WI38 (cell line): ENCODE measurements around the gene RGR.

Experiments
- H3K4me3 ChIP-seq: 2 replicates; pipeline ENCODE4 v1.5.1; 2011; ENCODE audit warnings: low read depth, mild to moderate bottlenecking, control low read depth, low read length
- TF ChIP-seq, protein P1 (sequence below): IDR thresholded peaks from 2 replicates; pipeline ENCODE4 v1.5.1; 2012; ENCODE audit warnings: low read depth, mild to moderate bottlenecking, control low read depth, low read length

RGR gene

DNA sequence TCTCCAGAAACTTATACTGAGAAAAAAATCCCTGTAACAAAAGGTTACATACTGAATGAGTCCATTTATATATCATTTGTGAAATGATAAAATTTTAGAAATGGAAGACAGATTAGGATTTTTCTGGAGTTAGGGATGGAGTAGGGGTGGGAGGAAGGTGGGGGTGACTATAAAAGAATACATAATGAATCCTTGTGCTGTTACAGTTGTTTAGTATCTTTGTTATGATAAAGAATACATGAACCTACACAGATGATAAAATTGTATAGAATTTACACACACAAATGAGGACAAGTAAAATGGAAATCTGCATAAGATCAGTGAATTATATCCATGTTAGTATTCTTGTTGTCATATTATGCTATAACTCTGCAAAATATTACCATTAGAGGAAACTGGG is 41.8 kb downstream of the RGR start:
- TF ChIP-seq, protein P1, sequence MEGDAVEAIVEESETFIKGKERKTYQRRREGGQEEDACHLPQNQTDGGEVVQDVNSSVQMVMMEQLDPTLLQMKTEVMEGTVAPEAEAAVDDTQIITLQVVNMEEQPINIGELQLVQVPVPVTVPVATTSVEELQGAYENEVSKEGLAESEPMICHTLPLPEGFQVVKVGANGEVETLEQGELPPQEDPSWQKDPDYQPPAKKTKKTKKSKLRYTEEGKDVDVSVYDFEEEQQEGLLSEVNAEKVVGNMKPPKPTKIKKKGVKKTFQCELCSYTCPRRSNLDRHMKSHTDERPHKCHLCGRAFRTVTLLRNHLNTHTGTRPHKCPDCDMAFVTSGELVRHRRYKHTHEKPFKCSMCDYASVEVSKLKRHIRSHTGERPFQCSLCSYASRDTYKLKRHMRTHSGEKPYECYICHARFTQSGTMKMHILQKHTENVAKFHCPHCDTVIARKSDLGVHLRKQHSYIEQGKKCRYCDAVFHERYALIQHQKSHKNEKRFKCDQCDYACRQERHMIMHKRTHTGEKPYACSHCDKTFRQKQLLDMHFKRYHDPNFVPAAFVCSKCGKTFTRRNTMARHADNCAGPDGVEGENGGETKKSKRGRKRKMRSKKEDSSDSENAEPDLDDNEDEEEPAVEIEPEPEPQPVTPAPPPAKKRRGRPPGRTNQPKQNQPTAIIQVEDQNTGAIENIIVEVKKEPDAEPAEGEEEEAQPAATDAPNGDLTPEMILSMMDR = no peak
- no peak overlapping the region for H3K4me3 ChIP-seq

DNA sequence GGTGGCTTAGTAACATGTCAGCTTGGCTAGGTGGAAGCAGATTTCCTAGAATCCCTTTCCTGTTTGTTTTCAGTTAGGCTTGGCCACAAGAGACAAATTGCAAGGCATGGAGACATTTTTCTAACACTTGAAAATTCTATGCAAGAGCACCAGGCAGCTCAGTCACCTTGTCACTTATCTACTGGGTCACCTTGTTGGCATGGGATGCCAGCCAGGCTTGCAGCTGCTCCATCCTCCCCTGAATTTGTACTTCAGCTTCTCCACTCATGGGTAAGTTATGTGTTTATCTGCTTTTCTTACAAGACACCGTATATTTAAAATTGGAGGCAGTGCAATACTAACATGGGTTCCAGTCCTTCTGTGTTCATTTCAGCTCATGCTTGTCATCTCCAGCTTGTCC is 43.3 kb downstream of the RGR start:
- no peak overlapping the region for H3K4me3 ChIP-seq
- TF ChIP-seq, protein P1 = no peak

DNA sequence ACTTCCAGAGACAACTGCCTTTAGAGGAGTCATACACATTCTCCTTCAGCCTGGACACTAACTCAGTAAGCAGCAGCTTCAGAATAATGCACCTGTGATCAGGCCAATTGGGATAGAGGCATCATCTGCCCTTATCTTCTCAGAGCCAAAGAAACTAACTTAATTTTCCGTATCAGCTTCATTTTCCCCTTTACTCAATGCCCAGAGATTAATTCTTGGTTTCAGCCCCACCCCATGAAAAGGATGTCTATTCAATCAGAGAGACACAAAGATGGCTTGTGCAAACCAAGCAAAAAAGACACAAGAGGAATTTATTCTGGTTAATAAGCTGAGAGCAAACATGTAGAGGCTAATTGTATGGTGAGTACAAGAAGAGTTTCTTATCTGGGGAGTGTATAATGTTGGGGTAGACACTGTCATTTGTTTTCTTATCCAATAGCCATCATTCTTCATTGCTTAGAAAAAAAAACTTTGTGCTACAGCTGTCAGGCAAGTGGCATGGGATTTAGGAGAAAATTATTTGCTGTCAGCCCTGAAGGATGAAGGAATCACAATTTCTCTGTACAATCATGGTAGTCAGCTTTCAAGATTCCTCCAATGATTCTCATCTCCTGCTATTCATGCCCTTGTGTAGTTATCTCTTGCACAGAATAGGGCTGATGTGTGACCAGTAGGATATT is 44.8 kb downstream of the RGR start:
- H3K4me3 ChIP-seq = no peak overlapping the region
- TF ChIP-seq, protein P1 = no peak

DNA sequence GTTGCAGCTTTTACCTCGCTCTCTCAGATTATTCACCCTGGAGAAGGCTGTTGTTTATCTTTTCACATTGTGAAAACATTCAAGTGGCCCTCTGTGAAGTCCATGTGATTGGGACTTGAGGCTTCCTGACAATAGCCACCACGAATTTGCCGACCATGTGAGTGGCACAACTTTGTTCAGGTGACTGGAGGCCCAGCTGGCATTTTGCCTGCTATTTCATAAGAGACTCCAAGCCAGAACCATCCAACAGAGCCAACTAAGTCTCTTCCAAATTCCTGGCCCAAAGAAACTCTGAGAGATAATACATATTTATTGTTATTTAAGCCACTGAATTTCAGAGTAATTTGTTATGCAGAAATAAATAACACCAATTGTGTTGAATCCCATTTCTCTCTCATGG is 45.4 kb downstream of the RGR start:
- TF ChIP-seq, protein P1 = no peak

DNA sequence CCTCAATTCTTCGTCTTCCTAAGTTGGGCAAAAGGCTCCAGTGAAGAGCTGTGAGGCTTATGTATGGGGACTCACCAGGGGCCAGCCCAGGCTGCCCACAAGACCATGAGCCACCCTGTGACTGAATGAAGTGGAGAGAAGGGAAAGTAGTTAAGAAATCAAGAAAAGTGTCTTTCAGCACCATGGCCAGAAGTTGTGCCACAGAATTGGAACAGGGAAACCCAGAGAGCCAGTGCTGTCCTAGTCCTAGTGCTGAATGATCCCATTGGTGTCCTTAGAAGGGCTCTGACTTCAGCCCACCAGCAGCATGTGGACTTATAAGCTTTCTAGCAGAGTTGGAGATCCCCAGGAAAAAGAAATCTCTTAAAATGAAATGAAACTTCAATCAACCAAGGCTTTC is 46.5 kb downstream of the RGR start:
- H3K4me3 ChIP-seq = no peak overlapping the region
- TF ChIP-seq, protein P1 = no peak

More for the DNA sequence above, 45.4 kb downstream of the RGR start:
- no peak overlapping the region for H3K4me3 ChIP-seq

DNA sequence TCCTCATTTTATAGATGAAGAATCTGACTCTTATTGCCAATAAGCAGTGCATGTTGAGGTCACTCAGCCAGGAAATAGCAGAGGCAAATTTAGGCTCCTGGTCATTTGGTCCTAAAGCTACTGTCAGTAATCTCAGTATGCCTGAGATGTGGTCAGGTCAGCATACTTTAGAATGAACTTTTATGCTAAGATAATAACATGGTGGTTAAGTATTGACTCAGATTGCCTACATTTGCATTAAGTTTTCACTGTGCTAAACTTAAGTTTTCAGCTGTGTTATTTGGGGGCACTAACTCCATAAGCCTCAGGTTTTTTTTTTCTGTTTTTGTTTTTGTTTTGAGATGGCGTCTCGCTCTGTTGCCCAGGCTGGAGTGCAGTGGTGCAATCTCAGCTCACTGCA is 47.6 kb downstream of the RGR start:
- no peak overlapping the region for H3K4me3 ChIP-seq
- TF ChIP-seq, protein P1 = no peak

DNA sequence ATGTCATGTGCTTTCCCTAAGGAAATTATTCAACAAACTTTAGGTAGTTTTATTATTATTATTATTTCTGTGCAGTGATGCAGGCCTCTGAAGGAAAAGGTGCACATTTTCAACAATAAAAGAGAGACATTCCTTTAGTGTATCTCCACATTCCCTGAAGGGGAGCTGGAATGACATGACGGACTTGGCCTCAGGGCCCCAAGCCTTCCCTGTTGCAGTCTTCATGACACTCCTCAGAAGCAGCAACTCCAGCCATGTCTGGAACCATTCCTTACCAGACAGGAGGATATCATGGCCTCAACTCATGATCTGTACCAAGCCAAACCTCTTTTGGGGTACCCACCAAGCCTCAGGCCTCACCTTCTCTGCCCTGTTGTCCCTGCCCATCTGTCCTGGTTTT is 48.3 kb downstream of the RGR start:
- H3K4me3 ChIP-seq = no peak overlapping the region
- TF ChIP-seq, protein P1 = no peak
